Activated CD4-positive, CD25-positive, alpha-beta regulatory T cell (primary cell): Measurements from ENCODE around the gene SYT5.
"Not testable (repeated sequence)": the region's sequence is repeated elsewhere in the genome, so short reads cannot be mapped to it uniquely, and the experiment has no call there.

Experiments
- DNase-seq, 4 experiments: peaks; one replicate each; lab custom pipeline; 2025; lab: John Stamatoyannopoulos, UW

SYT5 gene

GRCh38 chr19:55179606-55180484 is at the start of gene SYT5:
Gene SYT5, minus strand, starts transcription at chr19:55180289. Its CDS starts 1,248 bp downstream, at chr19:55179041.
- peak; percentile 32 to 42 (median 38) for DNase-seq

GRCh38 chr19:55229789-55230182 is 49.7 kb upstream of the SYT5 start:
- DNase-seq, result no peak

GRCh38 chr19:55229145-55229788 is 49.2 kb upstream of the SYT5 start:
- no peak for DNase-seq

- no peak for DNase-seq
Measured at GRCh38 chr19:55228403-55229031, 48.4 kb upstream of the SYT5 start, which contains the start of gene TMEM86B. Gene TMEM86B, minus strand, starts transcription at chr19:55228763. Its CDS starts 22 bp downstream, at chr19:55228741.

GRCh38 chr19:55228015-55228391 is 47.9 kb upstream of the SYT5 start:
- DNase-seq, result no peak

- no peak for DNase-seq
Measured at GRCh38 chr19:55227241-55228014, 47.3 kb upstream of the SYT5 start.

- no peak for DNase-seq
Measured at GRCh38 chr19:55226788-55227187, 46.7 kb upstream of the SYT5 start.

GRCh38 chr19:55226273-55226672 is 46.2 kb upstream of the SYT5 start:
- DNase-seq, result no peak

GRCh38 chr19:55225415-55225958 is 45.4 kb upstream of the SYT5 start:
- no peak for DNase-seq

- DNase-seq, result not testable (repeated sequence)
Measured at GRCh38 chr19:55224679-55225414, 44.8 kb upstream of the SYT5 start.

- no peak for DNase-seq
Measured at GRCh38 chr19:55224038-55224665, 44.1 kb upstream of the SYT5 start.

- no peak for DNase-seq
Measured at GRCh38 chr19:55223291-55224037, 43.4 kb upstream of the SYT5 start.

GRCh38 chr19:55220525-55220924 is 40.4 kb upstream of the SYT5 start:
- no peak for DNase-seq

- DNase-seq, result peak in 1 of 4 experiments; percentile 30
Measured at GRCh38 chr19:55216461-55217198, 36.5 kb upstream of the SYT5 start.

GRCh38 chr19:55213547-55213946 is 33.5 kb upstream of the SYT5 start:
- no peak for DNase-seq

- DNase-seq, result no peak
Measured at GRCh38 chr19:55212447-55212846, 32.4 kb upstream of the SYT5 start.

GRCh38 chr19:55209693-55210472 is 29.8 kb upstream of the SYT5 start:
- DNase-seq, result no peak
